ENCODE measurements around the gene PIK3R5. TPM values are rescaled to one million over a fixed set of nuclear protein-coding genes. Genes with fewer than 3 reads are reported as not detected.
A peak's percentile ranks its signal among the peaks of the same experiment; 100 is the strongest.

Gene PIK3R5
- total RNA-seq, 2 experiments from 2014 or later = 0.76 to 1.5 TPM

DNA sequence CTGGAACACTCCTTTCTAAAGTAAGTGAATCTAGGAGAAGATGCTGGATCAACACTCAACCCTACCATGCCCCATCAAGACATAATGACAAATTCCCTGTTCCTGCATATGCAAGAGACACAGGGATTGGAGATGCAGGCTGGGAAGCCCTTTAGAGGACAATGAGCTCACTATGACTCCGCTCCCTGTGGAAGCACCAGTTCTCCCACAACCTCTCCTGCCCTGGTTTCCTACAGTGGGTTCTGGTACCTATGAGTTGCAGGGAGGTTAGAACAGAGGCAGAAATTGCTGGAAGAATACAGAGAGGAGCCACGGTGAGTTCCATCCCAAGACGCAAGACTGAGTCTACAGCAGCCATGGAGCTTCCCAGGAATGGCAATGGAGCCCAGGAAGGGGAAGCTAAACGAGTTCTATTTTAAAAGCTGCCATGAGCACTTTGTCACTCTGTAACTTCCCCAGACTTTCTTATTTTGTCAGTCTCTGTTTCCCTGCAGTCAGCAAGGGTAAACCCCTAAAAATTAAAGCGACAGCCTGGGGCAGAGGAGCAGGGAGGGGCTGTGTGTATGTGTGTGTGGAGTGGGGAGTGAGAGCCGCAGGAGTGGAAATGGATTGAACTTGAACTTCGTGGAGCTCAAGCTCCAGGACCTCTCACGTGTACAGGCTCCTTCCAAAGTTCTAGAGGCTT lies 55.8 kb downstream of the PIK3R5 start:
- Histone ChIP-seq H3K4me1 (ENCODE audit: insufficient read depth, low read length, poor library complexity, severe bottlenecking) (no peaks in the 10 kb centered on the region), H3K9me3 (ENCODE audit: low read length) (no peaks in the 10 kb centered on the region), H3K36me3 (ENCODE audit: insufficient read depth, low read length) (no peaks in the 10 kb centered on the region), H2AFZ (ENCODE audit: low read length) (no peak overlapping the region), H3K9me2 (ENCODE audit: insufficient read depth, low read length) (no peaks in the 10 kb centered on the region), H3K4me3 (ENCODE audit: low read depth, low read length, poor library complexity, severe bottlenecking) (no peak overlapping the region), H3K27ac (ENCODE audit: low read depth, low read length, poor library complexity, severe bottlenecking) (no peak overlapping the region), H3K4me2 (ENCODE audit: low read length) (no peak overlapping the region), H4K20me1 (ENCODE audit: insufficient read depth, low read length) (no peaks in the 10 kb centered on the region), H3K79me2 (ENCODE audit: insufficient read depth, low read depth, low read length) (no peaks in the 10 kb centered on the region)
- intact Hi-C loops (cut with micrococcal nuclease; ENCODE audit: unreplicated experiment) = no loop called here
- DNase-seq (ENCODE audit: low spot score) = no peak
- no TSS peak for BruUV-seq (replicated peaks)
- ChIA-PET POLR2A (no interaction called here), CTCF (ENCODE audit: unreplicated experiment) (interaction anchor here (0.6 to 1.0 kb wide), 2 partner anchors 109 to 124 kb away, joined by 3 read pairs; no protein-coding TSS in a partner anchor)
- no peak for TF ChIP-seq EZH2phosphoT487 (IDR thresholded peaks at IDR 0.05; ENCODE audit: borderline replicate concordance, low read depth, low read length)
- TF ChIP-seq, protein P1, sequence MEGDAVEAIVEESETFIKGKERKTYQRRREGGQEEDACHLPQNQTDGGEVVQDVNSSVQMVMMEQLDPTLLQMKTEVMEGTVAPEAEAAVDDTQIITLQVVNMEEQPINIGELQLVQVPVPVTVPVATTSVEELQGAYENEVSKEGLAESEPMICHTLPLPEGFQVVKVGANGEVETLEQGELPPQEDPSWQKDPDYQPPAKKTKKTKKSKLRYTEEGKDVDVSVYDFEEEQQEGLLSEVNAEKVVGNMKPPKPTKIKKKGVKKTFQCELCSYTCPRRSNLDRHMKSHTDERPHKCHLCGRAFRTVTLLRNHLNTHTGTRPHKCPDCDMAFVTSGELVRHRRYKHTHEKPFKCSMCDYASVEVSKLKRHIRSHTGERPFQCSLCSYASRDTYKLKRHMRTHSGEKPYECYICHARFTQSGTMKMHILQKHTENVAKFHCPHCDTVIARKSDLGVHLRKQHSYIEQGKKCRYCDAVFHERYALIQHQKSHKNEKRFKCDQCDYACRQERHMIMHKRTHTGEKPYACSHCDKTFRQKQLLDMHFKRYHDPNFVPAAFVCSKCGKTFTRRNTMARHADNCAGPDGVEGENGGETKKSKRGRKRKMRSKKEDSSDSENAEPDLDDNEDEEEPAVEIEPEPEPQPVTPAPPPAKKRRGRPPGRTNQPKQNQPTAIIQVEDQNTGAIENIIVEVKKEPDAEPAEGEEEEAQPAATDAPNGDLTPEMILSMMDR (conservative IDR thresholded peaks at IDR 0.05; ENCODE audit: low read length) = no peak

DNA sequence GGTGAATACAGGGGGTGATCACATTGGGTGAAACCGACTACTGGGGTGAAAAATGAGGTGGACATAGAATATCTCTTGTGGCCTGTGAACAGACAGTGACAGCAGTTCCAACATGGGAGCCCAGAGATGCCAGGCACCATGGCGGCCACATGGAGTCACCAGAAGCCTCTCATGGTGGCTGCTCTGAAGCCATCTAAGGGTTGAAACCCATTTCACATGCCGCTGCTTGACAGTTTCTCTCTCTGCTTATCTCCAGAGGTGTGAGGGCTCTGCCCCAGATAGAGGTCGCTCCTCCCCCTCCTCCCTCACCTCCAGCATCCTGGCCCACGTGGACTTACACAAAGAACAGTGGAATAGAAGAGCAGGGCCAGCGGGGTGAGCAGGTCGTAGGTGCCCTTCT lies 60.2 kb downstream of the PIK3R5 start:
- H3K9me2 ChIP-seq (ENCODE audit: insufficient read depth, low read length) = no peaks in the 10 kb centered on the region
- TF ChIP-seq, protein P1 (conservative IDR thresholded peaks at IDR 0.05; ENCODE audit: low read length) = 0 out of 2 replicates have a peak, but pooled peaks have one; percentile 10
- TF ChIP-seq EZH2phosphoT487 (IDR thresholded peaks at IDR 0.05; ENCODE audit: borderline replicate concordance, low read depth, low read length) = no peak
- no peak overlapping the region for H3K27ac ChIP-seq (ENCODE audit: low read depth, low read length, poor library complexity, severe bottlenecking)
- no peaks in the 10 kb centered on the region for H3K9me3 ChIP-seq (ENCODE audit: low read length)
- no peaks in the 10 kb centered on the region for H3K79me2 ChIP-seq (ENCODE audit: insufficient read depth, low read depth, low read length)
- H3K4me3 ChIP-seq (ENCODE audit: low read depth, low read length, poor library complexity, severe bottlenecking) = no peak overlapping the region
- BruUV-seq (replicated peaks) = no TSS peak
- DNase-seq (ENCODE audit: low spot score) = no peak
- H3K36me3 ChIP-seq (ENCODE audit: insufficient read depth, low read length) = no peaks in the 10 kb centered on the region
- intact Hi-C loops (cut with micrococcal nuclease; ENCODE audit: unreplicated experiment) = no loop called here
- H3K4me2 ChIP-seq (ENCODE audit: low read length) = no peak overlapping the region
- H3K4me1 ChIP-seq (ENCODE audit: insufficient read depth, low read length, poor library complexity, severe bottlenecking) = peaks cover 10% of the 10 kb centered on the region
- ChIA-PET POLR2A (no interaction called here), CTCF (ENCODE audit: unreplicated experiment) (no interaction called here)
- H4K20me1 ChIP-seq (ENCODE audit: insufficient read depth, low read length) = no peaks in the 10 kb centered on the region
- H2AFZ ChIP-seq (ENCODE audit: low read length) = no peak overlapping the region

DNA sequence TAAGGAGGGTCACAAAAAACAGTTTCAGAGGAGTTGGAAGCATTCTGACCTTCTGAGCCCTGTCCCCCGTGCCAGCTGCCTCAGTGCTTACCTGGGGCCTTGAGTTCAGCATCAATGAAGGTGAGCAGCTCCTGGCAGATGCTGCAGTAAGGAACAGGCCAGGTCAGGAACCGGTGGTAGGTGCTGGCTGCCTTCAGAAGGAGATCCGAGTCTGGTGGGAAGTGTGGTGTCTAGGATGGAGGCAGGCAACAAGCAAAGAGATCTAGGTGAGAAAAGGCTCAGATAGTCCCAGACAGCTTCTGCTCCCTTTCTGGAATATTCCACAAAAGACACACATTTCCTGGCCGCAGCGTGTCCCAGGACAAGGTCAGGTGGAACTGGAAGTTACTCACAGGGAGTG lies 60.8 kb downstream of the PIK3R5 start:
- intact Hi-C loops (cut with micrococcal nuclease; ENCODE audit: unreplicated experiment) = no loop called here
- H3K36me3 ChIP-seq (ENCODE audit: insufficient read depth, low read length) = no peaks in the 10 kb centered on the region

More for the DNA sequence above, 60.8 kb downstream of the PIK3R5 start:
- peaks cover 16% of the 10 kb centered on the region for H3K4me1 ChIP-seq (ENCODE audit: insufficient read depth, low read length, poor library complexity, severe bottlenecking)
- H2AFZ ChIP-seq (ENCODE audit: low read length) = no peak overlapping the region
- H4K20me1 ChIP-seq (ENCODE audit: insufficient read depth, low read length) = no peaks in the 10 kb centered on the region
- no peaks in the 10 kb centered on the region for H3K9me3 ChIP-seq (ENCODE audit: low read length)
- DNase-seq (ENCODE audit: low spot score) = no peak
- no peak overlapping the region for H3K4me3 ChIP-seq (ENCODE audit: low read depth, low read length, poor library complexity, severe bottlenecking)
- ChIA-PET CTCF (ENCODE audit: unreplicated experiment) (no interaction called here), POLR2A (no interaction called here)
- no peaks in the 10 kb centered on the region for H3K9me2 ChIP-seq (ENCODE audit: insufficient read depth, low read length)
- H3K27ac ChIP-seq (ENCODE audit: low read depth, low read length, poor library complexity, severe bottlenecking) = no peak overlapping the region
- TF ChIP-seq, protein P1 (conservative IDR thresholded peaks at IDR 0.05; ENCODE audit: low read length) = no peak
- no peak for TF ChIP-seq EZH2phosphoT487 (IDR thresholded peaks at IDR 0.05; ENCODE audit: borderline replicate concordance, low read depth, low read length)
- BruUV-seq (replicated peaks) = no TSS peak
- H3K4me2 ChIP-seq (ENCODE audit: low read length) = no peak overlapping the region
- no peaks in the 10 kb centered on the region for H3K79me2 ChIP-seq (ENCODE audit: insufficient read depth, low read depth, low read length)

Data from OCI-LY7 (cell line).